Measurements from ENCODE around the gene ESAM.

The ESAM gene

GRCh38 chr11:124762105-124762623 is at the start of gene ESAM:
Gene ESAM (minus strand): TSS chr11:124762290. CDS start chr11:124762154, 136 bp downstream.
- TF ChIP-seq CTCF (conservative IDR thresholded peaks at IDR 0.05; ENCODE audit: low read length) = no peak
- DNase-seq (ENCODE audit: low read depth) = no peak
- H3K4me3 ChIP-seq (ENCODE audit: low read length) = peak within 1 kb of the TSS; percentile 57

- no peak overlapping the region for H3K4me3 ChIP-seq (ENCODE audit: low read length)
- DNase-seq (ENCODE audit: low read depth) = no peak
- no peak for TF ChIP-seq CTCF (conservative IDR thresholded peaks at IDR 0.05; ENCODE audit: low read length)
These were observed 49.5 kb upstream of the ESAM start for GRCh38 chr11:124811399-124812125.

- no peak for DNase-seq (ENCODE audit: low read depth)
- no peak overlapping the region for H3K4me3 ChIP-seq (ENCODE audit: low read length)
- no peak for TF ChIP-seq CTCF (conservative IDR thresholded peaks at IDR 0.05; ENCODE audit: low read length)
These were observed 45.7 kb upstream of the ESAM start for GRCh38 chr11:124807660-124808270.

- TF ChIP-seq CTCF (conservative IDR thresholded peaks at IDR 0.05; ENCODE audit: low read length) = no peak
- H3K4me3 ChIP-seq (ENCODE audit: low read length) = no peak overlapping the region
- no peak for DNase-seq (ENCODE audit: low read depth)
These were observed 45.1 kb upstream of the ESAM start for GRCh38 chr11:124807201-124807600.

- DNase-seq (ENCODE audit: low read depth) = no peak
- TF ChIP-seq CTCF (conservative IDR thresholded peaks at IDR 0.05; ENCODE audit: low read length) = no peak
- H3K4me3 ChIP-seq (ENCODE audit: low read length) = no peak overlapping the region
These were observed 42.8 kb upstream of the ESAM start for GRCh38 chr11:124804884-124805283.

GRCh38 chr11:124801636-124802312 is 39.7 kb upstream of the ESAM start:
- peak; percentile 62 for DNase-seq (ENCODE audit: low read depth)
- no peak for TF ChIP-seq CTCF (conservative IDR thresholded peaks at IDR 0.05; ENCODE audit: low read length)
- peak overlapping the region; percentile 77 for H3K4me3 ChIP-seq (ENCODE audit: low read length)
